Erythroblast (primary cell): Measurements from ENCODE around the gene APOA4.

Source experiments
- GATA1 ChIP-seq: IDR thresholded peaks from 2 replicates; pipeline ENCODE4 v1.6.1; 2011; ENCODE audit warnings: low read depth, mild to moderate bottlenecking, control low read depth, low read length, moderate library complexity
- POLR2A ChIP-seq: IDR thresholded peaks from 2 replicates; pipeline ENCODE4 v1.6.1; 2011; ENCODE audit warnings: mild to moderate bottlenecking, low read length

GRCh38 chr11:116827461-116827860 is 4.4 kb upstream of the APOA4 start:
- TF ChIP-seq POLR2A (no peak), GATA1 (no peak)
